HG03565 (cell line): ENCODE data around the gene LAPTM5.
"Not testable (repeated sequence)": the region's sequence is repeated elsewhere in the genome, so short reads cannot be mapped to it uniquely, and the experiment has no call there.

Experiments
- ATAC-seq: cut with Tn5 transposase; IDR thresholded peaks from one replicate; pipeline ENCODE4 v1.9.1; 2021; ENCODE audit warnings: mild to moderate bottlenecking, moderate library complexity; ENCODE audit not compliant: unreplicated experiment

Gene LAPTM5

DNA sequence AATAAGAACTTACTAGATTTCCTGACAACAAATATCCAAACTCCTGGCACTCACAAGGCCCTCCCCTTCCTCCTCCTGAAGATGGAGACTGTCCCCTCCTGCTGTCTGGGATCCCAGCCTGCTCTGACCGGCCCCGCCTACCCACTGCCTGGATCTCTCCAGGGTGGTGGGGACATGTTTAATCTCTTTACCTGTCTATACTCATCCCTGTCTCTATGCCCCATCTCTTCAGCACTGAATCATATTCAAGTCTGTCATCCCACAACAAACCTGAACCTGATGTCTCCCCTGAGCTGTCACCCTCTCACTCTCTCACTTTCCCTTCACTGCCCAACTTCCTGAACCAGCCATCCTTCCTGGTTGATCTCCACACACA, 56.3 kb downstream of the LAPTM5 start:
- ATAC-seq = no peak

DNA sequence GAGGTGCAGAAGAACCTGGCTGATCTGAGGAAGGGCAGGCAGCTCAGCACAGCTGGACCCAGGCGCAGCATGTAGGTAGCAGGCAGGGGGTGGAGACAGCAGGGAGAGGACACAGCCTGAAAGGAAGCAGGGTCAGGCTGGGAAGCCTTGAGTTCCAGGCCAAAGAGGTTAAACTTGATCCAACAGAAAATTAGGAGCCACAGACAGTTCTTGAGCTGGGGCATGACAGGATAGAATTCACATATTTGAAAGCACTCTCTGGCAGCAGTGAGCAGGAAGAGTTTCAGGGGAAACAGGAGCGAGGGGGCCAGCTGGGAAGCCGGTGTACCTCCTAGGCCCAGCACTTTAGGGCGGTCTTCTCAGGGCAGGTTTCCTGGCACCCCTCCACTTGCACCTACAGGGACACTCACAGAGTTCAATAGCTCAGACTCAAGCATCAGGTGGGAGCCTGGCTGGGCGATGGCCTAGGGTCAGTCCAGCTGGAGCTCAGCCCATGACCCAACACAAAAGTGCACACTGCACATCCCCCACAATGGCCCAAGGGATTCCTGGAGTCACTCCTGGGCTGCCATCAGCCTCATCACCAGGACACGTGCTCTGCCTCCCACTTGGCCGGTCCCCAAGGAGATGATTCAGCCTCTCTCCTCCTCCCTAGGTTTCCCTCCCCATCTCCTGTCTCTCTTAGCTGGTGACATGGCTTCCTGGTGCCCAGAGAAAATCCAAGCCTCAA, 56.9 kb downstream of the LAPTM5 start:
- ATAC-seq = no peak

DNA sequence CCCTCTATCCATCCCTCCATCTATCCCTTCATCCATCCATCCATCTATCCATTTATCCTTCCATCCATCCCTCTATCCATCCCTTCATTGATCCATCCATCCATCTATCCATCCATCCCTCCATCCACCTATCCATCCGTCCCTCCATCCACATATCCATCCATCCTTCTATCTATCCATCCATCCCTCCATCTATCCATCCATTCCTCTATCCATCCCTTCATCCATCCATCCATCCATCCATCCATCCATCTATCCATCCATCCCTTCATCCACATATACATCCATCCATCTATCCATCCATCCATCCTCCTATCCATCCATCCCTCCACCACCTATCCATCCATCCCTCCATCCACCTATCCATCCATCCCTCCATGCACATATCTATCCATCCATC, 57.8 kb downstream of the LAPTM5 start:
- ATAC-seq = no peak

DNA sequence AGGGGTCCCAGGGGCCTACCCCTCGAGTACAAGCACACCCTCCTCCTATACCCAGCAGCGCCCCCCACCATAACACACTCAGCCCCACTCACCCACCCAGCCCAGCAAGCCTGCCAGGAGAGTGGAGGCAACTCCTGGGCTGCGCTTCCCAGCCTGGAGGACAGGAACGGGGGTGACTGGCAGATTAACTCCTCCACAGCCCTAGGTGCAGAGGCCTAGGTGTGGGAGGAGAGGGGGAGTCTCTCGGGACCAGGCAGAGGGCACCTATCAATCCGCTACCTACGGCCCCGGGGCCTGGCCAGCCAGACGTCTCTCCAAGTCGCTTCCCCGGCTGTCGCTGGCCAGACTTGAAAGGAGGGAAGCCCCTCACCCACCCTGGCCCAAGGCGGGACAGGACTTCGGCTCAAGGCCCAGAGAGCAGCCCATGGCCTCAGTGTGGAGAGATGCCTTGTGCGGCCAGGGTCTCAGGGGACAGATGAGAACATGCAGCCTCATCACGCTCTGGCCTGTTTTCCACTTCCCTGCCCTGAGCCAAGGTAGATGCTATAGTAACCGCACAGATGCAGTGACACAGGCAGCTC, 59.1 kb downstream of the LAPTM5 start:
- no peak for ATAC-seq

DNA sequence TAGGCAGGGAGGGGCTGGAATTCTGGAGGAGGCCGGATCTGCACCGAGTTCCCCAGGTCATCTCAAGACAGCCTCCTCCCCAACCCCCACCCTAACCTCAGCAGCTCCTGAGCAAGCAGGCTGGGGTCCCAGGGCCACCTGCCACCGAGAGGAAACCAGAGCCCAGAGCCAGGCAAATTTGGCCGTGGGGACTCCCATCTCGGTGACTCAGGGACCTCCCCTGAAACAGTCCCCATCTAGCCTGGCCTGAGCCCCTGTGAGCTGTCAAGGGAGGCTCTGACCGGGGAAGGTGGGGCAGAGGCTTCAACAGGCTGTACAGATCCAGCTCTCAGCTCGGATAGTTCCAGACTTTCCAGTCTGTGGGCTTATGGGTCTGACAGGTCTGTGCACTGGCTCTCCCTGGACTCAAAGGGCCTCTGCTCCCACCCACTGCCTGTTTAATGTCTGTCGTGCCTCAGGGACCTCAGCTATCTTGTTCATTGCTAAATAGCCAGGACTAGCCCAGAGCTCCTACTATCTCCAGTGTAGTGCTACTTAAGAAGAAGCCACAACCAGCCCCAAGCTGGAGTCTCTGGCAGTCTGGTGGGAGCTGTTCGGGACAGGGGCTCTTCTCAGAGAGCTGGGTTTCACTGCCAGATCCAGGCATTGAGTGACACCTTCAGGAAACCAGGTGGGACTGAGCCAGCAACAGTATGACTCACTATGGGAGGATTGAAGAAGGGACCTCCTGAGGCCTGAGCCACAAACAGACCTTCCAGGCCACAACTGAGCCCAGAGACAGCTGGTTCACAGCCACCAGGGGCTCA, 59.8 kb downstream of the LAPTM5 start:
- ATAC-seq = no peak

DNA sequence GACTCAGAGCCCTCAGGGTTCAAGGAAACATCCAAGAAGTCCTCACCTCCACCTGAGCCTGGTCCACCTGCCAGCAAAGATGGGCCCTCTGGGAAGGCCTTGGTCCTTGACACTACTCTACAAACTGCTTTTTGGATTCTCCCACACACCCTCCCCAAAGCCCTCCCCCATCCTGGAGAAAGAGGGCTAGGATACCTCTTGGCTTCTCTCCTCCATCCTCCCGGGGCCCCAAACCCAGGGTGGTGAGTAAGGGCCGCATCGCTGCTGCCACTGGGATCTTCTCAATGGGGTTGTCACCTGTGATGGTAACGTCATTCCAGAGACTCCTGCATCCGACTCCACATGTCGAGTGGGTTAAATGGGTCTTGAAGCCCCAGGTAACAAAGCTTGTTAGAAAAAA, 60.7 kb downstream of the LAPTM5 start:
- no peak for ATAC-seq

DNA sequence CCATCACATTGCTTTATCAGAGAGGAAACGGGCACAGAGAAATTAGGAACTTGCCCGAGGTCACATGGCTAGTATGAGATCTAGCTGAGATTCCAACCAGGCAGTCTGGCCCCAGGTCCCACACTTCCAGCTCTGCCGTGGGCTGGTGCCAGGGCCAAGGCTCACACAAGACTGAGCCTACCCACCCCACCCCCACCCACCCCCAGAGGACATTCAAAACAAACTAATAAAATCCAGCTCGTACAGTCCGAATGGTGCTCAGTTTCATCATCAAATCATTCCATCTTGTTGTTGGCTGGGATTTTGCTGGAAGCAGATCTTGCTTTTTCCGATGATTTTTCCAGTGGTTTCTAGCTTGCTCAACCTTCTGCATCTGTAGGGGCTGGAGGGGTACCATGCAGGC, 62.1 kb downstream of the LAPTM5 start:
- no peak for ATAC-seq

DNA sequence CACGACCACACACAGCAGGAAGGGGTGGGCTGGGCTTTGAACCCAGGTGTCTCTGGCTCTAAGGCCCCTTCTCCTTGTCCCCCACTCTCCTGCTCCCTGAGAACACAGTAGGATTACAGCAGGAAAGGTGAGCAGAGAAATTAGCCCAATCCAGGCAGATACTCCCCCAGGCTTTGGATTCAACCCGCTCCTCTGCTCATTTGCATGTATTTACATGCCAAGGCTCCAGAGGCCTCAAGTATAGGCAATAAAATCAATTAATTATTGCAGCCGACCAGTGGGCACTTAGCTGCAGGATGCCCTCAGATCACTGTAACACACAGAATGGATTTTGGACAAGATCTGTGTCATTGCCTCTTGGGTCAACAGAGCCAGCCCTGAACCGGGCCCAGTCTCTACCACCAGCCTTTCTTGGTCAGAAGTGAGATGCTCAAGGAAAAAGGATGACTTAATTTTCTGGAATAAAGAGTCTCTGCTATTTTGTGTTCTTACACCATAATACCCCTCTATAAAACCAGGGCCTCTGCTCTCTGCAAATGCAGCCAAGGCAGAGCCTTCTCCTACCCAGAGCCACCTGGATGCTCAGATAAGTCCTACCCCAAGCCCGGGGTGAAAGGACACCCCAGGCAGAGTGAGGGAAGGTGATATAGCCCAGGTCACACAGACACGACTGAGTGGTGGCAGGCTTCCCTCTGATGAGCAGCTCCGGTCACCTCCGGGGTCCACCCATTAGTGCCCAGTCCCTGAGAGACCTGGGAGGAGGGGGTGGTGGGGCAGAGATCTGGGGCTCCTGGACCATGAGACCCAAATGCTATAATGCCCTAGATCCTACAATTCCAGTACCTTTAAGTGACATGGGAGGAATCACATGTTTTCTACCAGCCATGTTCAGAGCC, 63.0 kb downstream of the LAPTM5 start:
- ATAC-seq = no peak

DNA sequence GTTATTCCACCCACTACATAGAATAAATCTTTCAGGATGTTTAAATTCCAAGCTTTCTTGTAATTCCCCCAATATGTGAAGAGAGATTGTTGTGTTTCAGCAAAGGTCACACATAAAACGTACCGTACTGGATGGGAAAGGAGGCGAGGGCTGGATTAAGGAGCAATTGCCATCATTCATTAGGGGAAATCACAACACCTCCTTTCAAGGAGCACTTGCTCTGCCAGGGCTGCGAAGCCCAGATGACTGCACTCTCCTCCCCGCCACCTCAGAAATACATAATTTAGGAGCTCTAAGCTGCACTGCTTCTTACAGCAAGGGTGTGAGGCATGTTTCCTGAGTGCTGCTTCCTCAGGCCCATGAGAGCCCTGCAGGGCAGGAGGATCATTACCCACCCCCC, 63.8 kb downstream of the LAPTM5 start:
- ATAC-seq = no peak

DNA sequence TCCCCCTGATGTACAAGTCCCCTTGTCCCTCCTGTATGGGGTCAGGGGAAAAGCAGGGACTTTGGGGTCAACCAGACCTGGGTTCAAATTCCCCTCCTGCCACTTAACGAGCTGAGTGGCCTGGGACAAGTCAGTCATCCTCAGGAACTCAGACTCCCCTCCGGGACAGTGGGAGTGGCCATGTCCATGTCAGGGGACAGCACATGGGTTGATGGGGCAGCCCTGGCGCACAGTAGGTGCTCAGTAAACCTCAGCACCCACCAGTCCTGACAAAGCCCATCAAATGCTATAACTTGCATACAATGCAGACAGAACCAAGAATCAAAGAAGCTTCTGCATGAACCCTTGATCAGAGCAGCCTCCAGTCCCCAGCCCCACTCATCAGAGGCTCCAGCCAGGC, 64.2 kb downstream of the LAPTM5 start:
- ATAC-seq = no peak

DNA sequence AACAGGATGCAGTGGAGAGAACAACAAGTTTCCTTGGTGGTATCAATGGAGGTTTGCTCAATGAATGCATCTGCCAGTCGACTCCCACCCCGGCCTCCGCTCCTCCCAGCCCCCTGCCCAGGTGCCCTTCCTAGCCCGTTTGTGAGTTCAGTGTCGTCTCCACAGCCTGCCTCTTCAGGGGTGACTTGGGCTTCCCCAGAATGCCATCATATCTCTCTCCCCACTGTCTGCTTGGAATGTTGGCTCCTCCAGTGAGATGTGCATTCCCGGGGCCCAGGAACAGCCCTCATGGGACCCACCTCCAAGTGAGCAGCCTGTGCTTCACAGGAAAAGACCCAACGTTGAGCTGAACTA, 64.6 kb downstream of the LAPTM5 start:
- ATAC-seq = no peak

DNA sequence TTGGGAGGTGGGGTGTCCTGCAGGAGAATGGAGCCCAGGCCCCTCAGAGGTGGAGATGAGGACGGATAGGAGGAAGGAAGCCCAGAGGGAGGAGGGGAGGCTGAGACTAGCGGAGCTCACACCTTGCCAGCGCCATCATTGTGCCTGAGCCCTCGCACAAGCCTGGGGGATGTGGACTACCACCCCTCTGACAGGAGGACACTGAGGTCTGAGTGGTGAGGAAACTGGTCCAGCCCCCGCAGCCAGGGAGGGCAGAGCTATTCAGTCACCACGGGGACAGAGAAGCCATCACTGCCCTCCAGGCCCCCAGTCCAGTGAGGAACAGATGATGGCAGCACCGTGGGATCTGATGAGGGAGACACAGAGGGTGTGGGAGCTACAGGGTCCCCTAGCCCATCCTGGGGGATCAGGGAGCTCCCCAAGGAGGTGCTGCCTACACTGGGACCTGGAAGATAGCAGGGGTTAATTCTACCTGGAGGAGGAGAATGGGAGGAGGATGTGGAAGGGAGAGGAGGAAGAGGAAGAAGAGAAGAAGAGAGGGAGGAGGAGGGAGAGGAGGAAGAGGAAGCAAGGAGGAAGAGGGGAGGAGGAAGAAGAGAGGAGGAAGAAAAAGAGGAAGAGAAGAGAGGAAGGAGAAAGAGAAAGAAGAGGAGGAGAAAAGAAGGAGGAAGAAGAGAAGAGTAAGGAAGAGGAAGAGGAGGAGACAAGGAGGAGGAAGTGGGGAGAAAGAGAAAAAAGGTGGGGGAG, 65.2 kb downstream of the LAPTM5 start:
- ATAC-seq = no peak

DNA sequence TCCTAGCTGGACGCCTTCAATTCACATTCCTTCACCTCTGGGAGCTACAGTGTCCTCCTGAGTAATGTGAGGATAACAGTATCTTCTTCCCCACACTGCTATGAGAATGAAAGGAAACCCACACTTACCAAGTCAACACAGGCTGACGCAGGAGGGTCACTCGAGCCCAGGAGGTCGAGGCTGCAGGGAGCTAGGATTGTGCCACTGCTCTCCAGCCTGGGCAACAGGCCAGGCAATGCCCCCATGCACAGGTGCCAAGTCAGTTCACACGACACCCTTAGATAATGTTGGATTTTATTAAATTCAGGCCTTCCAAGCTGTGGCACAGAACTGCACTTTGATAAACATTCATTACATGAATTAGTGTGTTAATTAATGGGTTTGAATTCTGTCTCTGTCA, 66.1 kb downstream of the LAPTM5 start:
- ATAC-seq = no peak

DNA sequence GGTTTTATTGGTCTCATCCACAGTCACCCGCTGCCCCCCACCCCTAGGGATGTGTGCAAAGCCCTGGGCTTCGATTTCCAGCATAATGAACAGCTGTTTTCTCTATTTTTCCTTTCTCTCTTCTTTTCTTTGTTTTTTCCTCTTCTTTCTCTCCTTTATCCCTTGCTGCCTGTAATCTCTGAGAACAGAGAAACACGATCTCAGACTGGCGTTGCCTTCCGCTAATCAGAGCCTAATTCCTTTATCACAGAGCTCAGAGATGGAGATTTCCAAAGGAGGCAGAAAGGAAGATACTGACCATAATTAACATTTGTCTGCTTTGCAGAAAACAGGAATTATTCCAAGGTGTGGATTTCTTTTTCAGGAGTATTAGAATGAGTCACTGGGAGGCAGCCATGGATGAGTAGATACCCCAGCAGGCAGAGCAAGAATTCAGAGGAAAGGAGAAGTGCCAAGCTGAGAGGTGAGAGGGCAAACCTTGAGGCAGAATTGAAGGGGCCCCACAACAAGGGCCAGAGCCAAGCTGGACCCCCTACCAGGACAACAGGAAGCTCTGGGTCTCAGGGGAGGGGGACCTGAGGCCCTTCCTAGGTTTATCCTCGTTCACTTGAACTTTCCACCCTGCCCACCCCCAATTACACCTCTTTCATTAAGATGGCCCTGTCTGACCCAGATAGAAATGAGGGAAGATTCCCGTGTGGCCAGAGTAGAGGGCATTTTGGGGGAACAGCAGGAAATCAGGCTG, 67.5 kb downstream of the LAPTM5 start:
- ATAC-seq = no peak

DNA sequence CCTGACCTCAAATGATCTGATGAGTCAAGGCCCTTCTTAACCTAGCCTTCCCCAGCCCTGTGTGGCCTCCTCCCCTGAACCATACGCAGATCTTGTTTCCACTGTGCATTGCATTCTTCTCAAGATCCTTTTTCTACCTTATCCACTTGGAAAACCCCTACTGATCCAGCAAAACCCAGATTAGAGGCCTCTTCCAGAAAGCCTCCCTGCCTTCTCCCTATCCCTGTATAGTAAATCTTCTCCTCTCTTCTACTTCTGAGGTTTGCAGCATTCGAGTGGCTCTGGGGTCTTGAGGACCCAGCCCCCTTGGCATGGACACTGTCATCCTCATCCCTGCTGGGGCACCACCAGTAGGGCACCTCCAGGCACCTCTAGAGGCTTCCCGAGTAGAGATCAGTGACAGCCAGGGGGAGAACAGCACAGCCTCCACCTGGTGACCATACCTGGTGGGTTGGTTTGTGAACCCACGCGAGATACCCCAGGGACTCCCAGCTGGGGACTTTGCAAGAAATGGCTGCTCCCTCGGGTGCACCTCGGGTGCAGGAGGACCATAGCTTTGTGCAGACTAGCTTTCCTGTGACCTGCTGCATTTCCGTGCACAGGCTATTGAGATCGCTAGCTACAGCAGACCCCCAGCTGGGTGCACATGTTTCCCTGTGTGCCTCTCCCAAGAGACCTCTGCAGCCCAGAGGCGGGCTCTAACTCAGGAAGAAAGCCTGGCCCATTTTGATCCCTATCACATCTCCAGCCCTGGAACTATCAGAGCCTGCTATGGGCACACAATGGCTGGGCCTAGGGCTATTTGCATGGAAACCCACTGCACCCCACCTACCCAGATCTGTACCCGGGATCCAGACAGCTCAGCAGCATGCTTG, 68.4 kb downstream of the LAPTM5 start:
- no peak for ATAC-seq

DNA sequence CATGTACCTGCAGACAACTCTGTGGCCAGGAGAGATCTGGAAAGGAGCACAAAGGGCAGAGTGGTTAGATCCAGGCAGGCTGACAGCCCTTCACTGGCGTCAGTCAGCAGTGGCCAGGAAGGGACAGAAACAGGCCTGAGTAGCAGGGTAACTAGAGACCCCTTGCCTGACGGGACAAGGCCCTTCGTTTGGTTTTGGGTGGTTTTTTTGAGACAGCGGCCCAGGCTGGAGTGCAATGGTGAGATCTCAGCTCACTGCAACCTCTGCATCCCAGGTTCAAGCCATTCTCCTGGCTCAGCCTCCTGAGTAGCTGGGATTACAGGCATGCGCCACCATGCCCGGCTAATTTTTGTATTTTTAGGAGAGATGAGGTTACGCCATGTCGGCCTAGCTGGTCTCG, 69.1 kb downstream of the LAPTM5 start:
- ATAC-seq = not testable (repeated sequence)

DNA sequence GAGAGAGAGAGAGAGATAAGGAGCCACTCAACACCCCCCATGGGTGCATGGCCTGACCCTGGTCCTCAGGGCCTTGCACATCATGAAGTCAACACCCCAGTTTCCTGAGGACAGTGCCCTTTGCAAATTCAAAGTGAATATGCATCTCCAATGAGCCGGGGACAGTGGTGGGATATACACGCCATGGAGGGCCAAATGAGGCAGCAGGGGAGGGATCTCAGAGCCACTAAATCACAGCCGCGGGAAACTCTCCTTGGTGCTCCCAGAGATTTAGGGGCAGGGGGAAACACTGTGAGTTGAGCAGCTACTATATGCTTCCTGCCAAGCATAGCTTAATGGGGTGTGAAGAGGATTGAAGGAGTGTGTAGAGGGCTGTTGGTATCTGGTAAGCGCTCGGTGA, 69.7 kb downstream of the LAPTM5 start:
- ATAC-seq = no peak

DNA sequence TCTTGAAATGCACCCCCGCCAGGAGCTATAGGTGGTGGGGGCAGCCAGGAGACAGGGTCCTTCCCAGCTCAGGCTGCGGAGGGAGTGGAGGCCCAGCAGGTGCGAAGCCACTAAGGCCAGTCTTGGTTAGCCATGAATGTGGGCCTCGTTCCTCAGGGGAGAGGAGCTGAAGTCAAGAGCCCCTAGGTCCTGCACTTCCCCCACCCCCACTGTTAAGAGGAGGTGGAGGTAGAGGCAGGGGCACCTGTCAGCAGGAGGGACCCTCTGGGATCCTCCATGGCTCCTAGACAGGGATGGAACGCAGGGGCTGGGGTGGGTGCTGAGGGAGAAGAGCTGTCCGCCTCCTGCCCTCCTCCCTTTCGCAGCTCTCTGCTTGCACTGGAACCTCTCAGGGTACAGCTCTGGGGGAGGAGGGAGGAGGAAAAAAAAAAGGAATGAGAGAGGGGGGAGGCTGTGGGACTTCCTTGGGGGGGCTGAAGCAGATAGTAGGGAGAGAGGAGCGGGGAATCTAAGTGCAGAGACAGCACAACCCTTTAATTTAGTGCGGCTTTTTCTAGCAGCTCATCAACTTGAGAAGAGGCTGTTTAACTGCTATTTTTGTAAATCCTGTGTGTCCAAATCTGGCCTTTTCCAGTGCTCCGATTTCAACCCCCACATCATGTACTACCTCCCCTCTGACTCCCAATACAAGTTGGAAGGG, 71.2 kb downstream of the LAPTM5 start:
- ATAC-seq = no peak
